ENCODE measurements around the gene DSN1.
A peak's percentile ranks its signal among the peaks of the same experiment; 100 is the strongest.

The DSN1 gene

GRCh38 chr20:36773597-36774390, at the start of gene DSN1:
DSN1 (minus strand) TSS chr20:36773763; CDS start chr20:36771458, 2,305 bp downstream.
- H3K4me3 ChIP-seq (ENCODE audit: low read depth, low read length): peak within 1 kb of the TSS; percentile 84
- TF ChIP-seq CTCF (IDR thresholded peaks at IDR 0.05; ENCODE audit: low read depth, low read length): no peak; the same call in 1 of the 2 replicates

DNA sequence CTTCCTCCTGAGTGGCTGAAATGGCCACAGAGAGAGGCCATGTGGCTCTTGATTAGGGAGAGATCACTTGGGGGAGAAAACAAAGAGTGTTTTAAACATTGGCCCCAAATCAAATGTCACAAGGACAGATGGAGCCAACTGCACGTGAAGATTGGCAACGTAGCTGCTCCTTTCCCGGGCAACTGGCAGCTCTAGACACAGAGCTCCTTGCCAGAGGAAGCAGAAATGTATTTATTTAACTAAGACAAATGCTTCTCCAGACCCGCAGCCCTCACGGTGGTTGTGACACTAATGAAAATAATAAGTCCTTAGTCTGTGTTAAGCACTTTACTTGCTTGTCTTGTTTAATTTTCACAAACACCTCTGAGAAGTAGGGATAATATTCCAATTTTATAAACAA, 49.6 kb upstream of the DSN1 start:
- no peak for TF ChIP-seq CTCF (IDR thresholded peaks at IDR 0.05; ENCODE audit: low read depth, low read length)
- no peak overlapping the region for H3K4me3 ChIP-seq (ENCODE audit: low read depth, low read length)

DNA sequence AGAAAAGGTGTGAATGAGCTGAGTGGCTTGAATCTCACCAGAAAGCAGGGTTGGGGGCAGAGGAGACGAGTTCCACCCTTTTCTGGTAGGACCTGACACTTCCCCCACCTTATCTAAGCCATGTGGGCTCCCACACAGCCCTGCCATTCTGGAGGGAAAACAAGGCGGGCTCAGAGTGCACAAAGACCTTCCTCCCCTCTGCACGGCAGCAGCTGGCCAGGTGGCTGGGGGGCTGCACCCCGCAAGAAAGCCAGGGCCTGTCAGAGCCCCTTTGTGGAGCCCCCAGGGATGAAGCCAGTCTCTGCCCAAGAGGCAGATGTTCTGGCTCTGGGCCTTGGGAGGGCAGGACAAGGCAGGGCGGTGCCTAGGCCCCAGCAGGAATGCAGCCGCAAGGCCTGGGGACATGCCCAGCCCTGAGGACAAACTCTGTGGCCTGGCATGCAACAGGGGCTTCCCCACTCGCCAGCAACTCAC, 48.4 kb upstream of the DSN1 start:
- TF ChIP-seq CTCF (IDR thresholded peaks at IDR 0.05; ENCODE audit: low read depth, low read length): no peak

GRCh38 chr20:36820928-36821327, 47.4 kb upstream of the DSN1 start:
- H3K4me3 ChIP-seq (ENCODE audit: low read depth, low read length): no peak overlapping the region
- TF ChIP-seq CTCF (IDR thresholded peaks at IDR 0.05; ENCODE audit: low read depth, low read length): no peak

More for the DNA sequence above, 48.4 kb upstream of the DSN1 start:
- no peak overlapping the region for H3K4me3 ChIP-seq (ENCODE audit: low read depth, low read length)

DNA sequence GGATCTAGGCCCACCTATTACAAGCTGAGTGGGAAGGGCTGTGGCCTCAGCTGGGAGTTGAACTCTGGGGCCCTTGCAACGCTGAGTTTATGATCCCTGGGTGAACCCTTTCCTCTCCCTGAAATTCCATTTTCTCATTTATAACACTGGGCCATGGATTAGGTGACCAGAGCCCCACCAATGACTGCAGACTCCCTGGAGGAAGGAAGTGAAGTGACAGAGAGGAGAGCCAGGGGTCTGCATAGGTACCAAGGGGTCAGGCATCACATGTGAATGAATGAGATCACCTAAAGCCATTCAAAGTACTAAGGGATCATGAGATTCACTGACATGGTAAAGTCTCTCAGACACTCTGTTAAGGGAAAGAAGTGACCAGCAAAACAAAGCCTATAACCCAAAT, 46.5 kb upstream of the DSN1 start:
- no peak for TF ChIP-seq CTCF (IDR thresholded peaks at IDR 0.05; ENCODE audit: low read depth, low read length)
- H3K4me3 ChIP-seq (ENCODE audit: low read depth, low read length): no peak overlapping the region

GRCh38 chr20:36819659-36820058, 46.1 kb upstream of the DSN1 start:
- H3K4me3 ChIP-seq (ENCODE audit: low read depth, low read length): no peak overlapping the region
- TF ChIP-seq CTCF (IDR thresholded peaks at IDR 0.05; ENCODE audit: low read depth, low read length): no peak

- H3K4me3 ChIP-seq (ENCODE audit: low read depth, low read length): no peak overlapping the region
- TF ChIP-seq CTCF (IDR thresholded peaks at IDR 0.05; ENCODE audit: low read depth, low read length): no peak
Observed at GRCh38 chr20:36818861-36819260, 45.3 kb upstream of the DSN1 start.

Data from WI38 (cell line).